Testis (tissue), 2 donors: ENCODE results near the gene NKAP.

Experiments used
- POLR2A ChIP-seq: fragments of 450-650 bp; IDR thresholded peaks from one replicate; pipeline ENCODE4 v1.6.1; 2017; ENCODE audit warnings: antibody characterized with exemption, mild to moderate bottlenecking, moderate library complexity
- TF ChIP-seq, protein P1 (sequence below), 3 experiments: fragments of 450-650 bp in 2 of 3; fragments of 200-600 bp in 1 of 3; sonication (generic) in 1 of 3; IDR thresholded peaks; one replicate each; pipeline ENCODE4 v1.5.1; 2016 to 2019; ENCODE audit warnings: antibody characterized with exemption in 3 of 3, mild to moderate bottlenecking in 2 of 3, moderate library complexity in 1 of 3

DNA sequence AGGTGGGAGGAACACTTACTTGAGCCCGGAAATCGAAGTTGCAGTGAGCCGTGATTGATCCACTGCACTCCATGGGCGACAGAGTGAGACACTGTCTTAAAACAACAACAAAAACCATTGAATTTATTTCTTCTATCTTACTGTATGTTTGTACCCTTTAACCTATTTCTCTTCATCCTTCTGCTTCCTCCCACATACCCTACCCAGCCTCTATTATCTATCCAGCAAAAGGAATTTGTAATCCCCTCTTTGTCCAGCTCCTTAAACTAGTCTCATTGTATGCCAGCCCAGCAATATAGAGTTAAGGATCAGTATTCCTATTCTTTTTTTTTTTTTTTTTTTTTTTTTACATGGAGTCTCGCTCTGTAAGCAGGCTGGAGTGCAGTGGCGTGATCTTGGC, 1.9 kb upstream of the NKAP start:
- TF ChIP-seq, protein P1, sequence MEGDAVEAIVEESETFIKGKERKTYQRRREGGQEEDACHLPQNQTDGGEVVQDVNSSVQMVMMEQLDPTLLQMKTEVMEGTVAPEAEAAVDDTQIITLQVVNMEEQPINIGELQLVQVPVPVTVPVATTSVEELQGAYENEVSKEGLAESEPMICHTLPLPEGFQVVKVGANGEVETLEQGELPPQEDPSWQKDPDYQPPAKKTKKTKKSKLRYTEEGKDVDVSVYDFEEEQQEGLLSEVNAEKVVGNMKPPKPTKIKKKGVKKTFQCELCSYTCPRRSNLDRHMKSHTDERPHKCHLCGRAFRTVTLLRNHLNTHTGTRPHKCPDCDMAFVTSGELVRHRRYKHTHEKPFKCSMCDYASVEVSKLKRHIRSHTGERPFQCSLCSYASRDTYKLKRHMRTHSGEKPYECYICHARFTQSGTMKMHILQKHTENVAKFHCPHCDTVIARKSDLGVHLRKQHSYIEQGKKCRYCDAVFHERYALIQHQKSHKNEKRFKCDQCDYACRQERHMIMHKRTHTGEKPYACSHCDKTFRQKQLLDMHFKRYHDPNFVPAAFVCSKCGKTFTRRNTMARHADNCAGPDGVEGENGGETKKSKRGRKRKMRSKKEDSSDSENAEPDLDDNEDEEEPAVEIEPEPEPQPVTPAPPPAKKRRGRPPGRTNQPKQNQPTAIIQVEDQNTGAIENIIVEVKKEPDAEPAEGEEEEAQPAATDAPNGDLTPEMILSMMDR (IDR thresholded peaks at IDR 0.05): no peak
- no peak for TF ChIP-seq POLR2A
